Mesothelial cell of epicardium (in vitro differentiated cells): ENCODE measurements around the gene DAPL1. TPM values are rescaled to one million over a fixed set of nuclear protein-coding genes. Genes with fewer than 3 reads are reported as not detected.

ENCODE experiments used
- DNase-seq, 2 experiments: peaks; one replicate each; pipeline ENCODE4 v3.0.0; 2021; ENCODE audit warnings: low spot score in 2 of 2; ENCODE audit not compliant: unreplicated experiment in 2 of 2
- H3K27ac Mint-ChIP-seq: 2 replicates; pipeline ENCODE4 v1.8.0; 2021; ENCODE audit warnings: mixed read lengths
- H3K27me3 Mint-ChIP-seq: 2 replicates; pipeline ENCODE4 v1.8.0; 2021; ENCODE audit warnings: low read depth, mixed read lengths
- H3K36me3 Mint-ChIP-seq: 2 replicates; pipeline ENCODE4 v1.8.0; 2021; ENCODE audit warnings: mixed read lengths
- H3K4me1 Mint-ChIP-seq: 2 replicates; pipeline ENCODE4 v1.8.0; 2021; ENCODE audit warnings: mixed read lengths
- H3K4me3 Mint-ChIP-seq: 2 replicates; pipeline ENCODE4 v1.8.0; 2021; ENCODE audit warnings: mild to moderate bottlenecking, moderate library complexity, mixed read lengths
- H3K9me3 Mint-ChIP-seq: 2 replicates; pipeline ENCODE4 v1.8.0; 2021; ENCODE audit warnings: mixed read lengths
- CTCF ChIP-seq: fragments of 200-600 bp; sonication (generic); IDR thresholded peaks from one replicate; pipeline ENCODE4 v1.5.0; 2021; ENCODE audit warnings: antibody characterized with exemption; ENCODE audit not compliant: unreplicated experiment
- total RNA-seq: library from RNA; stranded (reverse); gene quantifications from 3 replicates; pipeline ENCODE4 v1.2.1, GENCODE V29; 2021

The DAPL1 gene
- total RNA-seq, 1 donor from 2014 or later = not detected

GRCh38 chr2:158750458-158751125 is 44.5 kb upstream of the DAPL1 start:
- Mint-ChIP-seq H3K27ac (no peak overlapping the region), H3K27me3 (peaks cover 44% of the 10 kb centered on the region), H3K4me1 (peaks cover 20% of the 10 kb centered on the region), H3K9me3 (no peaks in the 10 kb centered on the region), H3K36me3 (no peaks in the 10 kb centered on the region), H3K4me3 (no peak overlapping the region)
- no peak for DNase-seq
- TF ChIP-seq CTCF = no peak

GRCh38 chr2:158753641-158754611 is 41.2 kb upstream of the DAPL1 start:
- peaks cover 20% of the 10 kb centered on the region for H3K27me3 Mint-ChIP-seq
- H3K36me3 Mint-ChIP-seq = no peaks in the 10 kb centered on the region
- DNase-seq = peak in 1 of 2 experiments; percentile 52
- peak overlapping the region; percentile 55 for H3K4me3 Mint-ChIP-seq
- peaks cover 6% of the 10 kb centered on the region for H3K9me3 Mint-ChIP-seq
- H3K4me1 Mint-ChIP-seq = peaks cover 21% of the 10 kb centered on the region
- TF ChIP-seq CTCF = peak; percentile 96
- peak overlapping the region; percentile 78 for H3K27ac Mint-ChIP-seq

- Mint-ChIP-seq H3K36me3 (no peaks in the 10 kb centered on the region), H3K27ac (no peak overlapping the region), H3K4me3 (no peak overlapping the region), H3K27me3 (peaks cover 9% of the 10 kb centered on the region), H3K4me1 (peaks cover 21% of the 10 kb centered on the region), H3K9me3 (peaks cover 6% of the 10 kb centered on the region)
- no peak for DNase-seq
- TF ChIP-seq CTCF = no peak
Measured at GRCh38 chr2:158755310-158756087, 39.6 kb upstream of the DAPL1 start.

- peaks cover 22% of the 10 kb centered on the region for H3K4me1 Mint-ChIP-seq
- no peak overlapping the region for H3K27ac Mint-ChIP-seq
- no peak overlapping the region for H3K4me3 Mint-ChIP-seq
- peaks cover 6% of the 10 kb centered on the region for H3K9me3 Mint-ChIP-seq
- no peaks in the 10 kb centered on the region for H3K36me3 Mint-ChIP-seq
- DNase-seq = no peak
- H3K27me3 Mint-ChIP-seq = peaks cover under 1% of the 10 kb centered on the region
- no peak for TF ChIP-seq CTCF
Measured at GRCh38 chr2:158756331-158756730, 38.8 kb upstream of the DAPL1 start.

- Mint-ChIP-seq H3K4me3 (no peak overlapping the region), H3K36me3 (no peaks in the 10 kb centered on the region), H3K9me3 (peaks cover 6% of the 10 kb centered on the region), H3K27me3 (no peaks in the 10 kb centered on the region), H3K4me1 (peaks cover 26% of the 10 kb centered on the region), H3K27ac (no peak overlapping the region)
- no peak for DNase-seq
- TF ChIP-seq CTCF = no peak
Measured at GRCh38 chr2:158756976-158757375, 38.1 kb upstream of the DAPL1 start.
